ENCODE data around the gene CGB5.

The CGB5 gene

DNA sequence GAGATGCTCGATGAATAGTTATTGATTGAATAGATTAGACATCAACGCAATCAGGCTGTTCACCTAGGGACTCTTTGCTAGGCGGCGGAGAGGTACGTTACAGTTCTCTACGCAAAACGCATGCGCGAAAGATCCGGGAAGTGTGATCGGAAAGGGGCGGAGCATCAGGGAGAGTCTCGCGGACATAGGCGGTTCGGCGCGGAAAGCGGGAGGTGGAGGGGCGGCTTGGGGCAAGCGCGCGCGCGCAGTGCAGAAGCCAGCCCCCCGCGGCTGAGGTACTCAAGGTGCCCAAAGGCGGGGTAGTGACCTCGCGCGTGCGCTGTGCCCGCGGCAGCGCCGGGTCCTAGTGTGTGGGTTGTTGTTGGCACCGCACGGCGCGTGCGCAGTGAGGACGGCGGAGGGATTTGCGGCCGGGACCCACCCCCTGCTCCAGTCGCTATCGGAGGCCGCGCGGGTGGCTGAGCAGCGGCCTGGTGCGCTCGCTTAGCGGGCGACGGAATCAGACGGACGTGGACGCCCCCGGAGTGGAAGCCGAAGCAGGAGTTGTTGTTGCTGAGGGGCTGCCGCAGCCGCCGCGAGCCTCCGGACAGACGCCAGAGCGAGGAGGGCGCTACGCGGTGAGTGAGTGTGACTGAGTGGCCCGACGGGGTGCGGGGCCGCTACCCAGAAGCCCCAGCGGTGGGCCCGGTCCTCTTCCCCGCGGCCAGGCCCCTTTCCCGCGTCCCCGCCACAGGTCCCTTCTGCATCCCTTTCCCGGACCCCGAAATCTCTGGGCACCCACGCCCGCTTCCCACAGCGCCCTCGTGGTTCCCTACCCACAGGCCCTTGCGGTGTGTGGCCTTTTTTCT is 41.6 kb downstream of the CGB5 start, which contains the start of gene SNRNP70:
TSS of gene SNRNP70 (plus strand) at position 432 of the 848 bp plus-strand sequence. CDS start 964 bp downstream, outside the sequence.
- DNase-seq (ENCODE audit: low spot score) (peak; percentile 99), FAIRE-seq (peak; percentile 85)

DNA sequence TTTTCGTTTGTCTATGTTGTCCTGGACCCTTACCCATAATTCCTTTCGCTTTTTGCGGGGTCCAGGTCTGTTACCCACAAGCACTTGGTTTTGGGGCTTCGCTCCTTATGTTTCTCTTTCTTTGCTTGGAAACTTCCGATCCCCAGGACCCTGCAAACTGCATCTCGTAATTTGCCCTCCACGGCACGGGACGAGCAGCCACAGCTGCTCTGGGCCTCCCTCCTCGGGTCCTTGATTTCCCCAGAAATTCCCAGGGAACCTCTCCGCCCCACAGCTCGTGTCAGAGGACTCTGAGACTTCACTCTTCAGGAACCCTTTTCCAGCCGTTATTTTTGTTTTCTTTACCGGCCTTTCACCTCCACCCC is 42.2 kb downstream of the CGB5 start:
- FAIRE-seq (no peak), DNase-seq (ENCODE audit: low spot score) (no peak)

DNA sequence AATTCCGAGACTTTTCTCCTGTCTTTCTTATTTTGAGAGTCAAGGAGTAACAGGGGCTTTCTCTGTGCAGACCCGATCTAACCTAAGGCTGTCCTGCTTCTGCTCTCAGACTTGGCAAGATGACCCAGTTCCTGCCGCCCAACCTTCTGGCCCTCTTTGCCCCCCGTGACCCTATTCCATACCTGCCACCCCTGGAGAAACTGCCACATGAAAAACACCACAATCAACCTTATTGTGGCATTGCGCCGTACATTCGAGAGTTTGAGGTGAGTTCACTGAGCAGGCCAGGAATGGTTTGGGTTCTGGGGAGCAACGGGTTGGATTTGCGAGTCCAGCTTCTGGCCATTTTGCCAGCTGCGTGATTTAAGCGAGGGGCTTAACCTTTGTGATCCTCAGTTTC is 42.6 kb downstream of the CGB5 start:
- DNase-seq (ENCODE audit: low spot score) (no peak), FAIRE-seq (no peak)

DNA sequence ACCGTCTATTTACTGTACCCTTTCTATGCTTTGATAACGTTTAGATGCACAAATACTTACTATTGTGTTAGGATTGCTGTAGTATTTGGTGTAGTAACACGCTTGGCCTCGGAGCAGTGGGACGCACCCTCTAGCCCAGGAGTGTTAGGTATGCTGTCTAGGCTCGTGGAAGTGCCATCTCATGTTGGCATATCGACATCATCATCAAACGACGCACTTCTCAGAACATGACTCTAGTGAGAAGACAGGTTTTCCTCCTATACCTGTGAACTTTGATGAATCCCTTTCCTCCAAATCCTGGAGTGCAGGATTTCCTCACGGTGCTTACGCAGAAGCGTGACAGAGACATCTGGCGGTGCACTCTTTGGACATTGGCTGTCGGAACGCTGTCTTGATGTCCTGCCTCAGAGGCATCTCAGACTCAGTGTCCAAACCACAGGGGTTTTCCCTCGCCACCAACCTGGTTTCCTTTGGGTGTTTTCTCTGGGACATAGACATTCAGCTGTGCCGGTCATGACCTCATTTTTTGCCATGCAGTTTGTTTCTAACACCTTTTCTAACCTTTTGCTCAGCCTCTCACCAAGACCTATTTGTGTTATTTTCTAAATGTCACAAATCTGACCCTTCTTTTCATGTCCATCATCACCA is 47.9 kb downstream of the CGB5 start:
- FAIRE-seq (no peak), DNase-seq (ENCODE audit: low spot score) (no peak)

DNA sequence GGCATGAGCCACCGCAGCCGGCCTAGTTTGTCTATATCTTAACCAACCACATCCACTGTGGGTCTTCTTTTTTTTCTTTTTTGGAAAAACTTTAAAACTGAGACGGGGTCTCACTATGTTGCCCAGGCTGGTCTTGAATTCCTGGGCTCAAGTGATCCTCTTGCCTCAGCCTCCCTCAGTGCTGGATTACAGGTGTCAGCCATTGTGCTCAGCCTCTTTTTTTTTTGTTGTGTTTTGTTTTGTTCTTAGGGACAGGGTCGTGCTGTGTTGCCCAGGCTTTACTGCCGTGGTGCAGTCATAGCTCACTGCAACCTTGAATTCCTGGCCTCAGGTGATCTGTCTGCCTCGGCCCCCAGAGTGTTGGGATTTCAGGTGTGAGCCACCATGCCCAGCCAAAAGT is 49.0 kb downstream of the CGB5 start:
- DNase-seq (ENCODE audit: low spot score) (no peak), FAIRE-seq (no peak)
